Activated CD8-positive, alpha-beta memory T cell treated with anti-CD3 and anti-CD28 coated beads, Interleukin-2, amount 50 U/mL, for 1 hour (primary cell): ENCODE measurements around the gene BPIFB2.

Experiments used
- DNase-seq: peaks from one replicate; pipeline ENCODE4 v3.0.0-alpha.2; 2020; ENCODE audit errors: extremely low read depth

BPIFB2 gene

DNA sequence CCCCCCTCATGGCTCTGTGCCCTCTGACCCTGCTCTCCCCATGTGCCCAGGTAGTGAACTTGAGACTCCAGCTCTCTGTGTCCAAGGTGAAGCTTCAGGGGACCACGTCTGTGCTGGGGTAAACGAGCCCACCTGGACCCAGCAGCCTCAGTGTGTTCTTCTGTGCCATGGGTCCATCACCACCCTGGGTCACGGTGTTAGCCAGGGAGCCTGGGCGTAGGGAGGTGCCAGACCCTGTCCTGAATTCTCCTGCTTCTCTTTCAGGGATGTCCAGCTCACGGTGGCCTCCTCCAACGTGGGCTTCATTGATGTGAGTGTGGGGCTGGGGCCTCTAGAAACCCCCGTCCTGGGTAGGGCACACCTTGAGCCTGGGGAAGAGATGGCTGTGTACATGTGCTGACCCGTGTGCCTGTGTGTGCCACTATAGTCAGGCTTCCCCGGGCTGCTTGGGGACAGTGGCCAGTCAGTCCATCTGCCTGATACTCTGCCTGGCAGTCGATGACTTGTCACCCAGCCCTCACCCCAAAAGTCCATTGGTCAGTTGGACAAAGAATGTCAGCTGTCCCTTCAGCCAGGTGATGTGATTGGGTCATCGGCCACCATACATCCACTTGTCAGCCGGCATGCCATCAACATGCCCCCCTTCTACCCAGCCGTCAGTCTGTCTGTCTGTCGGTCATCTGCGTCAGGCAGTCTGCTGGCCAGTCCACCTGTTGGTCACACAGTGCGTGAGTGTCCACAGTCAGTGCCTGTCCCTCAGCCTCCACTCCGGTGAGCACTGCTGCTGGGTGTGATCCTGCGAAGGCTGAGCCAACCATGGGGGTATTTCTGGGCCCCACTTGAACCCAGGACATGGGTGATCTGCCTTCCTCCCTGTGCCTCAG is 13.0 kb downstream of the BPIFB2 start:
- DNase-seq = no peak

DNA sequence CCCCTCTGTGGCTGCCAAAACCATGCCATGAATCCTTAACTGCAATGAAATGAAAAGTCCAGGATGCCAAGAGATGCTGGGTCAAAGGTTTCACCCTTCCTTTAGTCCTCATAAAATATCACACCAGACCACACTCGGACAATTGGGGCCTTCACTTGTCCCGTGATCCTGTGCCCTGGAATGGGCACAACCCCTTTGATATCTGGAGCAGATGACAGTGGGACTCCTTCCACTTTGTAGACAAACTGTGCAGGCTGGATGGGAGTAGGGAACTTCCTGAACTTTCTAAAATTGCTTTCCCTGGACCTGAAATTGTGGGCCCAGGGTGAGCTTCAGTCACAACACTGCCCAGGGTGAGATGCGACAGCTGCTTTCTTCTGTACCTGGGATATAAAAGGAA is 14.4 kb downstream of the BPIFB2 start:
- no peak for DNase-seq

DNA sequence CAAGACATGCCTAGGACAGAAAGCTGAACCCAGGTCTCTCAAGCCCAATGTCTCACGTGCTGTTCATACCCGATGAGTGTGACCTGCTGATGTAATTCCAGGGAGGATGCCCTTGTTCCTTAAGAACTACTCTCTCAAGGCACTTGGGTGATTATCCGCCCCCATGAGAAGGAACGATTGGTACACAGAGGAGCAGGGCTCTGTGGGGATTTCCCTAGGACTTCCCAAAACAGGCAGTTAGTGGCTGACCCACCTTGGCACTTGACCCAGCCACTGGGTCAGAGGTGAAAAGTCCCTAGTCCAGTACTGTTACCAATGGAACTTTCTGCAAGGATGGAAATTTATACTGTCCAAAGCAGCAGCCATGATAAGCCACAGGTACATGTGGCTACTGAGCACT is 14.8 kb downstream of the BPIFB2 start:
- DNase-seq = no peak

DNA sequence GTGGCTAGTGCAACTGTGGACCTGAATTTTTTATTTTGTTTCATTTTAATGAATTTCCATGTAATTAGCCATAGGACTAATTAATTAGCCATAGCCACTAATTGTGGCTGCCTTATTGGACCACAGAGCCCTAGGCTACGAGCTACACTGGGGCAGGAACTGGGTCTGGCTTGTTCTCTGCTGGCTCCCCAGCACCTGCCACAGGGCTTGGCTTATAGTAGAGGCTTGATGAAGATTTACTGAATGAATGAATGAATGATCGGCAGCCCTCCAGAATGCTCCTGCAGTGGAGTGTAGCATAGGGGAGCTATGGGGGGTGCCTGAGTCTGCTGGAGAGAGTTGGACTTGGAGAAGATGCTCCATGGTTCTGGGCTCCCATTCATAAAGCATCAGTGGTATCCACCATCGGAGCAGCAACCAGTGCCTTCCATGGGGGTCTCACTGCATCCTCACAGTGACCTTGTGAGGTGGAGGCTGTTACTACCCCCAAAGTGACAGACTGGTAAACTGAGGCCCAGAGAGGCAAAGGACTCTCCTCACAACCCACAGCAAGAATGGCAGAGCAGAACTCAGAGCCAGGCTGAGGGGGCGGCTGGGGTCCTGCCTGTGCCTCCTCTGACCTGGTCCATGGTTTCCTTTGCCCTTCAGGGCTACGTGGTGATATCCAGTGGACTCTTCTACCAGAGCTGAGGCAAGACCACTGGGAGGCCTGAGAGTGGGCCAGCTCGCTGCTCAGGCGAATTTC is 15.4 kb downstream of the BPIFB2 start:
- no peak for DNase-seq

DNA sequence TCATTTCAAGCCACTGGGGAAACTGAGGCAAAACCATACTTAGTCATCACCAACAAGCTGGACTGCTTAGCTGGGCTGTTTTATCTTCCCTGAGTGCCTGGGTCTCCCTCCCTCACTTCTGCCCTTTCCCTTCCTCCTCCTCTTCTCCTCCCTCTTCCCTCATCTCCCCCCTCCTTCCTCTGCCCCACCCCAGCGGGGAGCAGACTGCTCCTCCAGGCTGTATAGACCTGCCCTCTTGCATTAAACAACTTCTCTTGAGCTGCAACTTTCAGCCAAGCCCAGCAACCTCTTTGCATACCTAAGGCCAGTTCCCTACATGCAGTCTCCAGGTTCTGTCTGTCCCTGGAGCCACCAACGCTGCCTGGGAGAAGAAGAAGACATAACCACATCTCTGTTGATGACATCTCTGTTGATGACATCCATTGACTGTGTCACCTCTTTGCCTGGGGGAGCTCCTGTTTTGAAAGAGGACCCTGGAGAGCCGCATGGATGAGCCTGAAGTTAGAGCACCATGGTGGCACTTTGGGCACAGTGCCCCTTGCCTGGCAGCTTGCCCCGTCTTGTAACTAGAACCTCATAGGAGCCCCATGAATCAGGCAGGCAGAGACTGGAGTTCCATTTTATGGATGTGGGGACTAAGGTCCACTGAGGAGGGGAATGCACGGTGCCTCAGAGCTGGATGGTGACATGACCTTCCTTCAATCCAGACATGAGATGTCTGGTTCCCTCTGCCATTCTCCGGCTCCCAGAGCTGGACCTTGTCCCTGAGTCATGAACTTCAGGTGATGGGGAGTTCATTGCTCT is 16.1 kb downstream of the BPIFB2 start:
- DNase-seq = no peak

DNA sequence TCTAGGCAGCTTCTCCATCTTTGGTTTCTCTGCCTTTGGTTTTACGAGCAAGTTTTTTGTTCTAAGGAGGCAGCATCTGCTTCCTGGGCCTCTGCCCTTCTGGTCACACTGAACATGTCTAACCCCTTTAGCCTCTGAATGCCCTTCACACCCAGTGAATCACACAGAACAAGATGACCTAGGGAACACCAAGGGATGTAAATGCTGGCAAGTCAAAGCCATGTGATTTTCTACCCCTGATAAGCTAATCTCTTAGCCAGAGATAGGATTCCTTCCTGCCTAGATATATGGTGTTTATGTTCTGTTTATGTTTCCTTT is 16.7 kb downstream of the BPIFB2 start:
- DNase-seq = no peak

DNA sequence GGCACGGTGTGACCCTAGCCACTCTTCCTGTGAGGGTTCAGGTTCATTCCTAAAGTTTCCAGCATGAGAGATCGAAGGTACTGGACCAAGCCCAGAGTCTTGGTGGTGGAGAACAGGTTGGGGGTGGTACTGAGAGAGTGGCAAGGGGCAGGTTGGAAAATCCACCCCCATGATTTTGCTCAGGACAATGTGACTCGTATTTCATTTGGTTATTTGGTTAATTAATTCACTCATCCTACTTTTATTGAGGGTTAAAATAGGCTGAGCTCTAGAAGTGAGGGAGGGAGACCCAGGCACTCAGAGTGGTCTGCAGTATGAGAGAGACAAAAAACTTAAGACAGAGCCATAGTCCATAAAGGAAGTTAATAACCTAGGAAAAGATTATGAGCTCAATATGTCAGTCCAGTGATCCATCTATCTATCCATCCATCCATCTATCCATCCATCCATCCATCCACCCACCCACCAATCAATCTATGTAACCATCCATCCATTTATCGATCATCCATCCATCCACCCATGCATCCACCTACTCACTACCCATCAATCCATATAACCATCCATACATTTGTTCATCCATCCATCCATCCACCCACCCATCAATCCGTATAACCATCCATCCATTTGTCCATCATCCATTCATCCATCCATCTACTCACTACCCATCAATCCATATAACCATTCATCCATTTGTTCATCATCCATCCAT is 17.3 kb downstream of the BPIFB2 start:
- DNase-seq = no peak

DNA sequence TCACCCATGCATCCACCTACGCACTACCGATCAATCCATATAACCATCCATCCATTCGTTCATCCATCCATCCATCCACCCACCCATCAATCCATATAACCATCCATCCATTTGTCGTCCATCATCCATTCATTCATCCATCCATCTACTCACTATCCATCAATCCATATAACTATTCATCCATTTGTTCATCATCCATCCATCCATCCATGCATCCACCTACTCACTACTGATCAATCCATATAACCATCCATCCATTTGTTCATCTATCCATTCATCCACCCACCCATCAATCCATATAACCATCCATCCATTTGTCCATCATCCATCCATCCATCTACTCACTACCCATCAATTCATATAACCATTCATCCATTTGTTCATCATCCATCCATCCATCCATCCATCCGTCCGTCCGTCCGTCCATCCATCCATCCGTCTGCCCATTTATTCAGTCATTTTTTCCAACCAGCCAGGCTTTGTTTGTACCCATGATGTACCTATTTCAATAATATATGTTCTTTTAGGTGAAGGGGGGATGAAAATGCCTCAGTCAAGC is 17.9 kb downstream of the BPIFB2 start:
- no peak for DNase-seq

DNA sequence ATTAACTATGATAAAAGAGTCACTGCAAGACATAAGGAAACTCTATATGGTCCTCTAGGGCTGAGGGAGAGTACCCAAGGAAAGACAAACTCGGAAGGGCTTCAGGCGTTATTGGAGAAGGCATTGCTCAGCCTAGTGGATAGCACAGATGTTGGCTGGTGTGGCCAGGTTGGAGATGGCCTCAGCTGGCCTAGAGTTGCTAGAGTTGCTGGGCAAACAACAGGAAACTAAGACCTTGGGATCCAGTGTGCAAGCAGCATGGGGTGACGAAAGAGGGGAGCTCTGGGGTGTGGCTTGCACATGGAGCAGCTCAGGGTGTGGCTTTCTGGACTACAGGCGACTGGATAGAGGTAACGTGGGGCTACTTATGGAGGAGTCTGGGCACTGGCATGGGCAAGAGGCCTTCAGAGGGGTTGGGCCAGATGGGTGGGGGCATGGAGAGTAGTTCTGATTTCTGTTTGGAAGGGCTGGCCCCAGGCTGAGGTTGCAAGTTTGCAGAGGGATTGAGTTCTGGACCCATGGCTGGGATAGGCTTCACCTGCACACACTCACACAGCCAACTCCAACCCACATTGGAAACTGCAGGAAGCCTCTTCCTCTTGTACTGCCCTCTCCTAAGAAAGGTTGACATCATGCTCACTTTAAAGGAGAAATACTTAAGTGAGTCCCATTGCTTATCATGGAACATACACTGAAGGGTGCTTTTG is 18.7 kb downstream of the BPIFB2 start:
- DNase-seq = no peak

DNA sequence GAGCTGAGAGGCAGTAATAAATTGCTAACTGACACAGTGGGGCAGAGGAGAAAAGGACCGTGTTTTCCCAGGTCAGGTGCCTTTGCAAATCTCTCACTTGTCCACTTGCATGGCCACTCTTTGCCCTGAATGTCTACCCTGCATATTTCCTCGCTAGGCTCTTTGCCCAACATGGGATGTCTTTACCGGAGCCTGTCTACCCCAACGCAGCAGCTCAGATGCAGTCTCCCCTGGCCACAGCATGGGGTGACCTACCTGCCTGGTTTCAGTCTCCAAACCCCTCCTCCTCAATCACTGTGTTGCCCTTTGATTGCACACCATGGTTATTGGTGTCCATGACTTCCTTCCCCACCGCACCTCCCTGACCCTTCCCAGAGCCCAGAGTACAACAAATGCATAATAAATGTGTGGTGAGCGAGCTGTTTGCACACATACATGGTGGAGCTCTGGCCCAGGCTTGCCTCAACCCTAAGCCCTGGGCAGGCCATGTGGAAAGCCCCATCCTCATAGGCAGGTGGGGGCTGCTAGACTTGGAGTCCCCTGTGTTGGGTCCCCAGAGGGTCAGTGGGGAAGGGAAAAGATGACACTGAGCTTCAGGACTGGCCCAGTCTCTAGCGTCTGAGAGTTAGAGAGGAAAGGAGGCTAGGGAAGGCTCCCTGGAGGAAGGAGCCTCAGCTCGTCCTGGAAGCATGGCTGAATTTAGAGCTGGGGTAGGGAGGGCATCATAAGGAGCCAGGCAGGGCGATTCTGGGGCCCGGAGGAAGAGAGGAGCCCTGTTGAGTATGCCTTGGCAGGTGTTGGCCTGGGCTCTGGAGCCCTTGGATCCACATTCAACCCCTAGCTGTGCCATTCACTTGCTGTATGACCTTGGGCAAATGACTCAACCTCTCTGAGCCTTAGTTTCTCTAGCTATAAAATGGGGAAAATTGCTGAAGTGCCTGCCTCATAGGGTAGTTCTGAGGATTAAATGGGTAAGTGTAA is 19.6 kb downstream of the BPIFB2 start:
- DNase-seq = no peak

DNA sequence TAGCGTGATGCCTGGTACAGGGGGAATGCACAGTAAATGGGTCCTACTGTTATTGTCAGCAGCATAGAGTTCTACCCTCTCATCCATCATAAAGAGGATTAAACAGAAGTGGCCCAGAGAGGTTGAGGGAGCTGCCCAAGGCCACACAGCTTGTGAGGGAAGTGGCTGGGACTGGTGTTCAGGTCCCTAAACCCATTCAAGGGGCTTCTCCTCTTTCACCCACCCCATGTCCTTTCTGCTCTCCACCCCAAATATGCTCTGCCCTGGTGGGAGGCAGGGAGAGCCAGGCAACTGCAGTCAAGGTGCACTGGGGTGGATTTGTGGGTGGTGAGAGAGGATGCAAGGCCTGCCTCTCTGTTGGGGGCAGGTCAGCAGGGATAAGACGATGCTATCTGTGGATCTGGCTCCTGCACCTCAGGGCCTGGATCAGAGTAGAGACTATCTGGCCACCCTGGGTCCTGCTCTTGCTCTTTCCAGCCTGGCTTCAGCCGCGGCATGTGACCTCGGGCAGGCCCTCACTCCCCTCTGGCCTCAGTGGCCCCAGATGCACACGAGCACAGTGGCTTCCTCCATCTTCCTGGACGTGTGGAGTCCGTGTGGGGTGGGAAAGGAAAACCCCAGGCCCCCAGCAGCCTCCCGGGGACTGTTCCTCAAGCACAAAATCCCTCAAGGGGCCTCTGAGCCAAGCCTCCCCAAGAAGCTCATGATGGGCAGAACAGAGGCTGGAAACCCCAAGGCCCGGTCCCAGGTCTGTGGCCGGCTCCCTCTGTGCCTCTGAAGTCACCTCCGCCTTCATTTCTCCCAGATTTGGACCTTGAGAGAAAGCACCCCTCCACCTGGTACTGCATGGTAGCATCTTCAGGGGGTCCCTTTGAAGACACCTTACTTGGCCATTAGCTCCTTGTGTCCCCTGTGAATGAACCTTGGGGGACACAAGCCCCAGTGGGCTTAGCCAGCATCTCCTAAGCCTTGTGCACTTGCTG is 20.6 kb downstream of the BPIFB2 start:
- no peak for DNase-seq

DNA sequence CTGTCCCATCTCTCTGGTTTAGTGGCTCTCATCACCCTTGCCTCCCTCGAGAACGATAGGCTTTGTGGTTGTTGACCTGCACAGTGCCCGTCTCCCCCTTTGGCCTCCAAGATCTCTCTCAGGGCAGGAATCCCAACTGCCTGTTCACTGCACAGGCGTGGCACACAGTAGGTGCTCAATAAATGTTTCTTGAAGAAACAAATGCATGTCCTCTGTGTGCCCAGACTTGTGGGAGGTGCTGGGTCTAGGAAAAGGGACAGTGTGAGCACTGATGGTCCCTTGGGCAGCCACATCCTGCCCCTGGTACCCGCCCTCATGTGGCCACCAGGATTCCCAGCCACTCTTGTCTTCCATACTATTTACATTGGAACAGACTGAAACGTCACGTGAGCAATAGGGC is 21.4 kb downstream of the BPIFB2 start:
- DNase-seq = no peak

DNA sequence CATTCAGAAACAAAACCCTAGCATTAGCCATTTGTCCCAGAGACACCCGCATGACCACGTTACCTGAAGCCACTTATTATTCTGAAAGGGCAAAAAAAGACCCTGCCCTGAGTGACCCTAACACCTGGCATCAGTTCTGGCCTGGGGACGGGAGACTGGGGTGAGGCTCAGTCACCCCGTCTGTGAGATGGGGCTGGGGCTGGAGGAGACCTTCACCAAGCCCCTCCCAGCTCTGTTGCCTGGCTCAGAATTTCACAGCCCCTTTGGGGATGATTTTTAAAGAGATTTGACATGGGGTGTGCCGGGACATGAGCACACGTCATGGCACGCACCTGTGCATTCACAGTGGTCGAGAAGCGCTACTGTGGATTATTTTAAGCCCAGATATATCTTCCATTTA is 22.6 kb downstream of the BPIFB2 start:
- no peak for DNase-seq

DNA sequence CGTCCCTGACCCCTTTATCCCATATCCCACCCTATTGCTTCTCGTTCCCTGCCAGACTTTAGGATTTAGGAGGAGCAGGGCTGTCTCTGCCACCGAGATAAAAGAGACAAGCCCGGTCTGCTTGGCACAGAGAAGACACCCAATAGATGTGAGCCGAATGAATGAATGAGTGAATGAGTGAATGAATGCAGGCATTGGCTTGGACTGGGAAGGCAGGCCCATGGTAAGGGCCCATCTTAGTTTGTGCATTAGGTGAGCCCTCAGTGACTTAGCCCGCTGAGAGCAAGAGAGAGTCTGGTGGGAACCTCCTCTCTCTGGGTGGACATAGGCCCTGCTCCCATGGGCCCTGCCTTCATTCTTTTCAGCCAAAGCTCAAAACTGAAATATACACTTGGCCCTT is 23.1 kb downstream of the BPIFB2 start:
- no peak for DNase-seq

DNA sequence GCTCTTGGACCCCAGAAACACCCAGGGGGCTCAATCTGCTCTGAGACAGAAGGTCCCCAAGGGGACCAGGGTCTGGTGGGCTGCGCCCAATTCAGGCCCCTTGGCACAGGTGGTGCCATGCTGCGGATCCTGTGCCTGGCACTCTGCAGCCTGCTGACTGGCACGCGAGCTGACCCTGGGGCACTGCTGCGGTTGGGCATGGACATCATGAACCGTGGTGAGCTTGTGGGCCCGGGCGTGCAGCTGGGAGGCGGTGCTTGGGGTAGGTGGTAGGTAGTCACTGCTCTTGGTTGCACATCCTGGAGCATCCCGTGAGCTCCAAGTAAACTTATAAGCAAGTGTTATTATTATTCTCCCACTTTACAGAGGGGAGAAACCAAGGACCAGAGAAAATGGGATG is 24.0 kb downstream of the BPIFB2 start, which contains the start of gene BPIFB6:
TSS of gene BPIFB6 (plus strand) at position 118 of the 400 bp plus-strand sequence. CDS start at position 118, 0 bp downstream.
- DNase-seq = no peak

DNA sequence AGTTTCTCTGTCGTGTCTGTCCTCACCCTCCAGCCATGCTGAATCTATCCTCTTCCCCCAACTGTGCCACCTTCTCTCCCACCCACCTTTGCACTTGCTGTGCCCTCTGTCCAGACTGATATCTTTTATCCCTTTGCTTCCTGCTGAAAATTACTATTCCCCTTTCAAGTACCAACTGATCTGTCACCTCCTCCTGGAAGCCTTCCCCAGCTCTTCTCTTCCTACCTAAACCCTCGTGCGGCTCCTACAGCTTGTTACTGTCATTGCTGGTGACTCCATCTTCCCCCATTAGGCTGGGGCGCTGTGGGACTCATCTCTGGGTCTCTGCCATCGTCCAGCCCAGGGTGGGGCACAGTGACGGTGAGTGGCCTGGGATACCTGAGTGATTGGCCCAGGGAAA is 25.1 kb downstream of the BPIFB2 start:
- no peak for DNase-seq

DNA sequence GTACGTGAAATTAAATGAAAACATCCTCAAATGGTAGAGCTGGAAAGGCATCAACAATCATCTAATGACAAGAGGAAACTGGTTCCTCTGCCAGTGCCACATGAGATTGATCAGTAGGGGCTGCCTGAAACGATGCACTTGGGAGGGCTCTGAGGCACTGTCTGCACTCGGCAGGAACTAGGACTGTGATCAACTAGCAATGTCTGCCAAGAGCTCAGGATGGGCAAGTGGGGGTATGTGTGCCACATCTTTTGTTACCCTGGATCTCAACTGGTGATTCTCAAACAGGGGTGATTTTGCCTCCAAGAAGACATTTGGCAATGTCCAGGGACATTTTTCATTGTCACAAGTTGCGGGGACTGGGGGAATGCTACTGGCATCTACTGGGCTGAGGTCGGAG is 25.9 kb downstream of the BPIFB2 start:
- no peak for DNase-seq

DNA sequence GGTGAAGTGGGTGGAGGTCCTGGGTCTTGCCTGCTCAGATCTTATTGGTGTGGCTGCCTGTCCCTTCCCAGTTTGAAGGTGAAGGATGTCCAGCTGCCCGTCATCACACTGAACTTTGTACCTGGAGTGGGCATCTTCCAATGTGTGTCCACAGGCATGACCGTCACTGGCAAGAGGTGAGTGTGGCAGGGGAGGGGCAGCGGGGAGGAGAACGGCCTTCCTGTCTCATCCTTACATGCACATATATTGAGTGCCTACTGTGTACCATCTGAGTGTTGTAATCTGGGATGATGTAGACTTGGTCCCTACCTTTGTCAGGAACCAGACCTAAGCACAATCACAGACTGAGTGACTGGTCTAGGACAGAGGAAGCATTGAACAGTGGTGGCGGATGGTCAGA is 26.6 kb downstream of the BPIFB2 start:
- no peak for DNase-seq
